ENCODE data around the gene COL4A6. TPM values are rescaled to one million over a fixed set of nuclear protein-coding genes. Genes with fewer than 3 reads are reported as not detected.

Gene COL4A6
- total and polyA plus RNA-seq, 2 experiments from 2014 or later = 0.11 TPM; not detected in 1

- WGBS, 2 experiments (ENCODE audit: low coverage in 1 of 2, low lambda C conversion rate in 2 of 2, missing lambda C conversion rate in 2 of 2) = 98 to 99% methylated on average over 4 of the region's 4 CpGs
- Histone ChIP-seq H3K27ac (no peak overlapping the region), H3K27me3 (replicated peaks; ENCODE audit: insufficient read depth) (no peaks in the 10 kb centered on the region), H3K4me1 (ENCODE audit: insufficient read depth) (peaks cover 13% of the 10 kb centered on the region), H3K4me3 (no peak overlapping the region), H3K79me2 (ENCODE audit: insufficient read depth) (no peaks in the 10 kb centered on the region), H3F3A (ENCODE audit: insufficient read depth) (no peaks in the 10 kb centered on the region), H4K20me1 (ENCODE audit: insufficient read depth) (no peaks in the 10 kb centered on the region), H2AFZ (no peak overlapping the region), H3K9me3 (ENCODE audit: low read depth) (no peaks in the 10 kb centered on the region), H3K9ac (no peak overlapping the region), H3K4me2 (ENCODE audit: unreplicated experiment) (no peak overlapping the region), H3K36me3 (ENCODE audit: low read depth) (no peaks in the 10 kb centered on the region), H3K9me2 (ENCODE audit: insufficient read depth) (no peaks in the 10 kb centered on the region)
- DNase-seq = no peak
- no peak for TF ChIP-seq EZH2 (IDR thresholded peaks at IDR 0.05; ENCODE audit: insufficient read depth, poor library complexity, severe bottlenecking)
- no peak for TF ChIP-seq EZH2phosphoT487 (IDR thresholded peaks at IDR 0.05; ENCODE audit: insufficient read depth, low read depth)
- in situ Hi-C loops (cut with MboI) = no loop called here
Measured at GRCh38 chrX:108127152-108127551, 311.1 kb downstream of the COL4A6 start.

DNA sequence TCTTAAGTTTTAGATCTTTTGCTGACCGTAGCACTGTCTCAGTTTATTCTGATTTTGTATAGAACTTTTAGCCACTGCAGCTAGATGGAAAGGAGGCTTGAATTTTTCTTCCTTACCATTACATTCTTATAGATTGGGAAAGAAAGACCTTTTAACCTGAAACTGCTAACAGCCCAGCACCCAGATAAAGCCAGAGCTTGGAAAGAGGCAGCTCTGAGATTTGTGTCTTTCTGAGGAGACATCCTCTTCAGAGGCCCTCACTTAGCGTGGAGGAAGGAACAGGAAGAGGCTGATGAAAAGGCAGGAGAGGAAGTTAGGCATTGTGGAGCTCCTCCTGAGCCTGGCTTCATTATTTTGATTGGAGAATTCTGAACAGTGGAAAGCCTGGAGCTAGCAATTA is 311.6 kb downstream of the COL4A6 start:
- Histone ChIP-seq H3F3A (ENCODE audit: insufficient read depth) (no peaks in the 10 kb centered on the region), H3K4me2 (ENCODE audit: unreplicated experiment) (no peak overlapping the region), H3K27ac (no peak overlapping the region), H3K4me3 (no peak overlapping the region), H3K36me3 (ENCODE audit: low read depth) (no peaks in the 10 kb centered on the region), H2AFZ (no peak overlapping the region), H3K27me3 (replicated peaks; ENCODE audit: insufficient read depth) (no peaks in the 10 kb centered on the region), H3K9ac (no peak overlapping the region), H3K9me3 (ENCODE audit: low read depth) (no peaks in the 10 kb centered on the region), H4K20me1 (ENCODE audit: insufficient read depth) (no peaks in the 10 kb centered on the region), H3K79me2 (ENCODE audit: insufficient read depth) (no peaks in the 10 kb centered on the region), H3K9me2 (ENCODE audit: insufficient read depth) (no peaks in the 10 kb centered on the region), H3K4me1 (ENCODE audit: insufficient read depth) (peaks cover 13% of the 10 kb centered on the region)
- 95% methylated on average over 2 of the region's 2 CpGs for WGBS, 2 experiments (ENCODE audit: low coverage in 1 of 2, low lambda C conversion rate in 2 of 2, missing lambda C conversion rate in 2 of 2)
- in situ Hi-C loops (cut with MboI) = no loop called here
- TF ChIP-seq EZH2phosphoT487 (IDR thresholded peaks at IDR 0.05; ENCODE audit: insufficient read depth, low read depth) (no peak), EZH2 (IDR thresholded peaks at IDR 0.05; ENCODE audit: insufficient read depth, poor library complexity, severe bottlenecking) (no peak)
- DNase-seq = no peak

- Histone ChIP-seq H3K4me2 (ENCODE audit: unreplicated experiment) (no peak overlapping the region), H3K9me3 (ENCODE audit: low read depth) (no peaks in the 10 kb centered on the region), H3F3A (ENCODE audit: insufficient read depth) (no peaks in the 10 kb centered on the region), H3K27me3 (replicated peaks; ENCODE audit: insufficient read depth) (no peaks in the 10 kb centered on the region), H2AFZ (peak overlapping the region; percentile 60; the same call in 1 of the 2 replicates), H3K4me1 (ENCODE audit: insufficient read depth) (peaks cover 13% of the 10 kb centered on the region), H3K36me3 (ENCODE audit: low read depth) (no peaks in the 10 kb centered on the region), H4K20me1 (ENCODE audit: insufficient read depth) (no peaks in the 10 kb centered on the region), H3K79me2 (ENCODE audit: insufficient read depth) (no peaks in the 10 kb centered on the region), H3K27ac (no peak overlapping the region), H3K4me3 (no peak overlapping the region), H3K9me2 (ENCODE audit: insufficient read depth) (no peaks in the 10 kb centered on the region), H3K9ac (no peak overlapping the region)
- WGBS, 2 experiments (ENCODE audit: low coverage in 1 of 2, low lambda C conversion rate in 2 of 2, missing lambda C conversion rate in 2 of 2) = 94% methylated on average over 3 of the region's 3 CpGs
- TF ChIP-seq EZH2 (IDR thresholded peaks at IDR 0.05; ENCODE audit: insufficient read depth, poor library complexity, severe bottlenecking) (no peak), EZH2phosphoT487 (IDR thresholded peaks at IDR 0.05; ENCODE audit: insufficient read depth, low read depth) (no peak)
- in situ Hi-C loops (cut with MboI) = no loop called here
- DNase-seq = no peak
Measured at GRCh38 chrX:108123591-108124366, 314.4 kb downstream of the COL4A6 start.

GRCh38 chrX:108122748-108123147 is 315.5 kb downstream of the COL4A6 start:
- Histone ChIP-seq H3K79me2 (ENCODE audit: insufficient read depth) (no peaks in the 10 kb centered on the region), H3K27ac (peak overlapping the region; percentile 33), H3K9ac (no peak overlapping the region), H3F3A (ENCODE audit: insufficient read depth) (no peaks in the 10 kb centered on the region), H3K9me3 (ENCODE audit: low read depth) (no peaks in the 10 kb centered on the region), H3K4me1 (ENCODE audit: insufficient read depth) (peaks cover 13% of the 10 kb centered on the region), H3K9me2 (ENCODE audit: insufficient read depth) (no peaks in the 10 kb centered on the region), H3K4me2 (ENCODE audit: unreplicated experiment) (no peak overlapping the region), H3K27me3 (replicated peaks; ENCODE audit: insufficient read depth) (no peaks in the 10 kb centered on the region), H3K36me3 (ENCODE audit: low read depth) (no peaks in the 10 kb centered on the region), H4K20me1 (ENCODE audit: insufficient read depth) (no peaks in the 10 kb centered on the region), H3K4me3 (no peak overlapping the region), H2AFZ (peak overlapping the region; percentile 60)
- WGBS, 2 experiments (ENCODE audit: low coverage in 1 of 2, low lambda C conversion rate in 2 of 2, missing lambda C conversion rate in 2 of 2) = 18 to 24% methylated on average over 2 of the region's 2 CpGs
- in situ Hi-C loops (cut with MboI) = no loop called here
- TF ChIP-seq EZH2 (IDR thresholded peaks at IDR 0.05; ENCODE audit: insufficient read depth, poor library complexity, severe bottlenecking) (no peak), EZH2phosphoT487 (IDR thresholded peaks at IDR 0.05; ENCODE audit: insufficient read depth, low read depth) (no peak)
- peak; percentile 12 for DNase-seq
